MCF 10A (cell line): ENCODE measurements around the gene LRRC8A. TPM values are rescaled to one million over a fixed set of nuclear protein-coding genes. Genes with fewer than 3 reads are reported as not detected.

Source experiments
- BruUV-seq: library from RNA; stranded (reverse); fragments of 400-500 nt; replicated peaks from 2 replicates; lab custom pipeline; 2021; lab: Mats Ljungman, UMichigan
- CTCF ChIA-PET: fragments of 300-600 bp; sonication (Branson Sonifier 250); formaldehyde crosslinking; extraction: SDS; loops from one replicate; lab custom pipeline; 2021; ENCODE audit warnings: antibody characterized with exemption, inconsistent platforms; lab: Yijun Ruan, JAX
- POLR2A ChIA-PET: fragments of 300-600, 350-650 bp; sonication (Branson Sonifier 250); formaldehyde crosslinking; extraction: SDS; loops from one replicate; lab custom pipeline; 2020; ENCODE audit warnings: antibody characterized with exemption, inconsistent platforms; lab: Yijun Ruan, JAX
- DNase-seq: peaks from one replicate; pipeline ENCODE4 v3.0.0-alpha.2; 2018; ENCODE audit not compliant: unreplicated experiment
- H3K27ac Mint-ChIP-seq: one replicate; pipeline ENCODE4 v1.8.0; 2022; ENCODE audit warnings: mild to moderate bottlenecking, low read depth, mixed read lengths; ENCODE audit not compliant: unreplicated experiment
- H3K27me3 Mint-ChIP-seq: one replicate; pipeline ENCODE4 v1.8.0; 2022; ENCODE audit warnings: mixed read lengths; ENCODE audit not compliant: insufficient read depth, unreplicated experiment
- H3K36me3 Mint-ChIP-seq: one replicate; pipeline ENCODE4 v1.8.0; 2022; ENCODE audit warnings: mild to moderate bottlenecking, moderate library complexity, mixed read lengths; ENCODE audit not compliant: insufficient read depth, unreplicated experiment
- H3K4me1 Mint-ChIP-seq: one replicate; pipeline ENCODE4 v1.8.0; 2022; ENCODE audit warnings: mixed read lengths; ENCODE audit not compliant: insufficient read depth, unreplicated experiment
- H3K4me3 Mint-ChIP-seq: one replicate; pipeline ENCODE4 v1.8.0; 2022; ENCODE audit warnings: mild to moderate bottlenecking, moderate library complexity, mixed read lengths; ENCODE audit not compliant: unreplicated experiment
- H3K9me3 Mint-ChIP-seq: one replicate; pipeline ENCODE4 v1.8.0; 2022; ENCODE audit warnings: mixed read lengths; ENCODE audit not compliant: unreplicated experiment
- intact Hi-C: fragments of 100-400 bp; cut with micrococcal nuclease; formaldehyde crosslinking; loops from 2 replicates; pipeline ENCODE4 v1.14.1; 2022
- total RNA-seq: library from RNA; stranded (reverse); gene quantifications from 2 replicates; pipeline ENCODE4 v1.2.3, GENCODE V29; 2022
- TF ChIP-seq, protein P1 (sequence below): fragments of 200-600 bp; IDR thresholded peaks from one replicate; pipeline ENCODE4 v1.8.0; 2022; ENCODE audit warnings: antibody characterized with exemption, mild to moderate bottlenecking; ENCODE audit not compliant: unreplicated experiment

LRRC8A gene
- total RNA-seq, 1 experiment from 2014 or later, result 30.9 TPM

GRCh38 chr9:128903871-128904620 lies 22.1 kb downstream of the LRRC8A start:
- Mint-ChIP-seq H3K36me3 (peaks cover 17% of the 10 kb centered on the region), H3K27ac (peak overlapping the region; percentile 64), H3K4me1 (peaks cover 28% of the 10 kb centered on the region), H3K27me3 (no peaks in the 10 kb centered on the region), H3K4me3 (no peak overlapping the region), H3K9me3 (no peaks in the 10 kb centered on the region)
- TF ChIP-seq, protein P1, sequence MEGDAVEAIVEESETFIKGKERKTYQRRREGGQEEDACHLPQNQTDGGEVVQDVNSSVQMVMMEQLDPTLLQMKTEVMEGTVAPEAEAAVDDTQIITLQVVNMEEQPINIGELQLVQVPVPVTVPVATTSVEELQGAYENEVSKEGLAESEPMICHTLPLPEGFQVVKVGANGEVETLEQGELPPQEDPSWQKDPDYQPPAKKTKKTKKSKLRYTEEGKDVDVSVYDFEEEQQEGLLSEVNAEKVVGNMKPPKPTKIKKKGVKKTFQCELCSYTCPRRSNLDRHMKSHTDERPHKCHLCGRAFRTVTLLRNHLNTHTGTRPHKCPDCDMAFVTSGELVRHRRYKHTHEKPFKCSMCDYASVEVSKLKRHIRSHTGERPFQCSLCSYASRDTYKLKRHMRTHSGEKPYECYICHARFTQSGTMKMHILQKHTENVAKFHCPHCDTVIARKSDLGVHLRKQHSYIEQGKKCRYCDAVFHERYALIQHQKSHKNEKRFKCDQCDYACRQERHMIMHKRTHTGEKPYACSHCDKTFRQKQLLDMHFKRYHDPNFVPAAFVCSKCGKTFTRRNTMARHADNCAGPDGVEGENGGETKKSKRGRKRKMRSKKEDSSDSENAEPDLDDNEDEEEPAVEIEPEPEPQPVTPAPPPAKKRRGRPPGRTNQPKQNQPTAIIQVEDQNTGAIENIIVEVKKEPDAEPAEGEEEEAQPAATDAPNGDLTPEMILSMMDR, result no peak
- ChIA-PET CTCF (no interaction called here), POLR2A (interaction anchor here (1.1 to 4.8 kb wide), 3 partner anchors 8 to 22 kb away, joined by 6 to 26 read pairs (median 7); partner anchors contain the start of genes KYAT1 and LRRC8A)
- intact Hi-C loops, result no loop called here
- peak; percentile 51 for DNase-seq
- no TSS peak for BruUV-seq

DNA sequence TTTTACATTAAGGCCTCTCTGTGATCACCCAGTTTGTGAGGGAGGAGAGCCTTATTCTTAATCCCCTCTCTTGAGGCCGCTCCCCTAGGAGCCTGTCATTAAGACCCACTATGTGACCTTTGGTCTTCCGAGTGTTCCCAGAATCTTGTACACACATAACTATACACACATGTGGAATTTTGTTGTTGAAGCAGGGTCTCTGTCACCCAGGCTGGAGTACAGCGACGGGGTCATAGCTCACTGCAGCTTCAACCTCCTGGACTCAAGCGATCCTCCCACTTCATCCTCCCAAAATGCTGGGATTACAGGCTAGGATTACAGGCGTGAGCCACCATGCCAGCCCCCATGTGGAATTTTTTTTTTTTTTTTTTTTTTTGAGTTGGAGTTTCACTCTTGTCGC lies 24.0 kb downstream of the LRRC8A start:
- TF ChIP-seq, protein P1, result no peak
- H3K4me3 Mint-ChIP-seq, result no peak overlapping the region
- intact Hi-C loops, result no loop called here
- H3K27me3 Mint-ChIP-seq, result no peaks in the 10 kb centered on the region
- H3K9me3 Mint-ChIP-seq, result no peaks in the 10 kb centered on the region
- H3K27ac Mint-ChIP-seq, result no peak overlapping the region
- H3K4me1 Mint-ChIP-seq, result peaks cover 18% of the 10 kb centered on the region
- peaks cover 35% of the 10 kb centered on the region for H3K36me3 Mint-ChIP-seq
- BruUV-seq, result no TSS peak
- DNase-seq, result no peak
- ChIA-PET POLR2A (no interaction called here), CTCF (interaction anchor here (0.6 to 0.7 kb wide), 3 partner anchors 14 to 54 kb away, joined by 3 to 4 read pairs (median 3); no protein-coding TSS in a partner anchor)

- TF ChIP-seq, protein P1, result no peak
- intact Hi-C loops, result no loop called here
- Mint-ChIP-seq H3K27me3 (no peaks in the 10 kb centered on the region), H3K36me3 (peaks cover 35% of the 10 kb centered on the region), H3K4me1 (peaks cover 24% of the 10 kb centered on the region), H3K9me3 (no peaks in the 10 kb centered on the region), H3K4me3 (no peak overlapping the region), H3K27ac (peak overlapping the region; percentile 50)
- BruUV-seq, result no TSS peak
- ChIA-PET CTCF (interaction anchor here (0.6 to 2.1 kb wide), 2 partner anchors 19 to 25 kb away, joined by 3 to 5 read pairs; partner anchors contain the start of gene KYAT1), POLR2A (no interaction called here)
- no peak for DNase-seq
Observed at GRCh38 chr9:128906741-128907140, 24.8 kb downstream of the LRRC8A start.

- H3K36me3 Mint-ChIP-seq, result peaks cover 42% of the 10 kb centered on the region
Observed at GRCh38 chr9:128908372-128908771, 26.4 kb downstream of the LRRC8A start.

More at GRCh38 chr9:128908372-128908771, 26.4 kb downstream of the LRRC8A start:
- H3K27me3 Mint-ChIP-seq, result no peaks in the 10 kb centered on the region
- ChIA-PET CTCF (interaction anchor here (0.5 to 2.1 kb wide), 6 partner anchors 8 to 66 kb away, joined by 3 to 5 read pairs (median 5); no protein-coding TSS in a partner anchor), POLR2A (interaction anchor here (1.0 to 1.5 kb wide), 3 partner anchors 8 to 39 kb away, joined by 4 to 6 read pairs (median 5); partner anchors contain the start of genes DOLK, KYAT1 and LRRC8A)
- TF ChIP-seq, protein P1, result no peak
- H3K4me3 Mint-ChIP-seq, result no peak overlapping the region
- intact Hi-C loops, result no loop called here
- DNase-seq, result no peak
- peaks cover 30% of the 10 kb centered on the region for H3K4me1 Mint-ChIP-seq
- no TSS peak for BruUV-seq
- no peak overlapping the region for H3K27ac Mint-ChIP-seq
- no peaks in the 10 kb centered on the region for H3K9me3 Mint-ChIP-seq
